Suprapubic skin (tissue), 4 donors: ENCODE results near the gene XPO1. TPM values are rescaled to one million over a fixed set of nuclear protein-coding genes. Genes with fewer than 3 reads are reported as not detected.
A peak's percentile ranks its signal among the peaks of the same experiment; 100 is the strongest.

Experiments
- DNase-seq, 2 donors: peaks; one replicate each; pipeline ENCODE4 v3.0.0-alpha.2; 2019; ENCODE audit warnings: low spot score in 2 of 2
- H3K27ac ChIP-seq: fragments of 200-600 bp; sonication (generic); one replicate; pipeline ENCODE4 v1.5.1; 2019
- H3K27me3 ChIP-seq: fragments of 200-600 bp; sonication (generic); one replicate; pipeline ENCODE4 v1.5.1; 2019
- H3K36me3 ChIP-seq: fragments of 200-600 bp; sonication (generic); one replicate; pipeline ENCODE4 v1.5.1; 2019
- H3K4me1 ChIP-seq: fragments of 200-600 bp; sonication (generic); one replicate; pipeline ENCODE4 v1.5.1; 2019
- H3K4me3 ChIP-seq: fragments of 200-600 bp; sonication (generic); one replicate; pipeline ENCODE4 v1.5.1; 2019; ENCODE audit warnings: mild to moderate bottlenecking
- H3K9me3 ChIP-seq: fragments of 200-600 bp; sonication (generic); one replicate; pipeline ENCODE4 v1.5.1; 2019
- CTCF ChIP-seq, 2 donors: fragments of 200-600 bp in 1 of 2; fragments of 450-650 bp in 1 of 2; sonication (generic) in 1 of 2; IDR thresholded peaks; one replicate each; pipeline ENCODE4 v1.5.1; 2016 to 2019; ENCODE audit warnings: antibody characterized with exemption in 2 of 2, mild to moderate bottlenecking in 1 of 2, moderate library complexity in 1 of 2
- EP300 ChIP-seq: sonication (generic); formaldehyde crosslinking; IDR thresholded peaks from one replicate; pipeline ENCODE4 v1.6.1; 2017; ENCODE audit warnings: antibody characterized with exemption
- POLR2A ChIP-seq, 2 donors: fragments of 450-650 bp; IDR thresholded peaks; one replicate each; pipeline ENCODE4 v1.6.1; 2017; ENCODE audit warnings: antibody characterized with exemption in 2 of 2, mild to moderate bottlenecking in 2 of 2, moderate library complexity in 2 of 2
- POLR2AphosphoS5 ChIP-seq, 3 donors: sonication (generic); formaldehyde crosslinking; IDR thresholded peaks; one replicate each; pipeline ENCODE4 v1.6.1; 2017; ENCODE audit warnings: antibody characterized with exemption in 3 of 3
- WGBS: methylation state at CpG from one replicate; pipeline ENCODE4 v1.1.5; 2018; 5-methylcytosine and 5-hydroxymethylcytosine counted together
- total RNA-seq, 4 donors: library from RNA; depleted of rRNA; stranded (reverse); fragments of >200 nt; gene quantifications; one replicate each; pipeline ENCODE4 v1.1.0, GENCODE V29; 2016

The XPO1 gene
- total RNA-seq, 4 donors from 2014 or later, result 74.3 to 136 (median 82.7) TPM

- no peak for DNase-seq
- no peaks in the 10 kb centered on the region for H3K9me3 ChIP-seq
- TF ChIP-seq POLR2A (IDR thresholded peaks at IDR 0.05) (no peak), CTCF (IDR thresholded peaks at IDR 0.05) (no peak), EP300 (no peak), POLR2AphosphoS5 (IDR thresholded peaks at IDR 0.05) (no peak)
Measured at GRCh38 chr2:61538920-61539520, 864 bp upstream of the XPO1 start.

GRCh38 chr2:61537950-61538199 lies 281 bp downstream of the XPO1 start:
- Histone ChIP-seq H3K9me3 (no peaks in the 10 kb centered on the region), H3K27ac (peak overlapping the region; percentile 97), H3K4me1 (peaks cover 29% of the 10 kb centered on the region), H3K36me3 (no peaks in the 10 kb centered on the region), H3K4me3 (peak overlapping the region; percentile 70), H3K27me3 (no peaks in the 10 kb centered on the region)
- TF ChIP-seq CTCF (IDR thresholded peaks at IDR 0.05) (no peak), POLR2A (IDR thresholded peaks at IDR 0.05) (no peak)
- no peak for DNase-seq
- 0% methylated on average over 11 of the region's 15 CpGs for WGBS

More at GRCh38 chr2:61538920-61539520, 864 bp upstream of the XPO1 start:
- Histone ChIP-seq H3K27me3 (no peaks in the 10 kb centered on the region), H3K4me3 (peak overlapping the region; percentile 70), H3K36me3 (no peaks in the 10 kb centered on the region), H3K27ac (peak overlapping the region; percentile 97), H3K4me1 (peaks cover 26% of the 10 kb centered on the region)
- WGBS, result 1% methylated on average over 19 of the region's 19 CpGs

GRCh38 chr2:61537277-61537949 lies 743 bp downstream of the XPO1 start:
- no peak for TF ChIP-seq CTCF (IDR thresholded peaks at IDR 0.05)
- H3K27me3 ChIP-seq, result no peaks in the 10 kb centered on the region
- WGBS, result under 1% methylated on average over 42 of the region's 52 CpGs
- peaks cover 30% of the 10 kb centered on the region for H3K4me1 ChIP-seq
- peak overlapping the region; percentile 70 for H3K4me3 ChIP-seq
- no peaks in the 10 kb centered on the region for H3K9me3 ChIP-seq
- peak; percentile 80 to 83 for DNase-seq
- H3K27ac ChIP-seq, result peak overlapping the region; percentile 97
- no peaks in the 10 kb centered on the region for H3K36me3 ChIP-seq

- no peaks in the 10 kb centered on the region for H3K27me3 ChIP-seq
- WGBS, result under 1% methylated on average over 26 of the region's 26 CpGs
- H3K36me3 ChIP-seq, result no peaks in the 10 kb centered on the region
- no peaks in the 10 kb centered on the region for H3K9me3 ChIP-seq
- TF ChIP-seq POLR2AphosphoS5 (IDR thresholded peaks at IDR 0.05) (no peak), POLR2A (IDR thresholded peaks at IDR 0.05) (peak in 1 of 2 donors; percentile 48)
- peak overlapping the region; percentile 97 for H3K27ac ChIP-seq
- peak; percentile 92 to 93 for DNase-seq
- H3K4me3 ChIP-seq, result peak overlapping the region; percentile 70
- peaks cover 30% of the 10 kb centered on the region for H3K4me1 ChIP-seq
Measured at GRCh38 chr2:61536572-61537276, 1.4 kb downstream of the XPO1 start.

GRCh38 chr2:61536180-61536571 lies 2.0 kb downstream of the XPO1 start:
- H3K4me3 ChIP-seq, result peak overlapping the region; percentile 70
- H3K27ac ChIP-seq, result peak overlapping the region; percentile 97
- TF ChIP-seq POLR2AphosphoS5 (IDR thresholded peaks at IDR 0.05) (no peak), EP300 (no peak), CTCF (IDR thresholded peaks at IDR 0.05) (no peak), POLR2A (IDR thresholded peaks at IDR 0.05) (no peak)
- no peaks in the 10 kb centered on the region for H3K9me3 ChIP-seq
- no peak for DNase-seq
- H3K4me1 ChIP-seq, result peaks cover 30% of the 10 kb centered on the region
- no peaks in the 10 kb centered on the region for H3K27me3 ChIP-seq
- WGBS, result under 1% methylated on average over 9 of the region's 9 CpGs
- H3K36me3 ChIP-seq, result no peaks in the 10 kb centered on the region
